ENCODE measurements around the gene MRPS33. TPM values are rescaled to one million over a fixed set of nuclear protein-coding genes. Genes with fewer than 3 reads are reported as not detected.

Gene MRPS33
- total RNA-seq, result 100 to 1,000 TPM in 9 of 10 donors, 10 to 100 TPM in 1; 95.8 to 151 (median 138) TPM
- 10 to 100 TPM; 71.7 to 96.2 TPM for polyA plus RNA-seq
- long read RNA-seq, donor 1, full-length matches to known transcripts, result 61 of 68 reads
- long read RNA-seq, donor 1, partial matches to known transcripts, result 3 of 68 reads
- long read RNA-seq, donor 1, other reads (novel, unspliced or antisense), result 4 of 68 reads
- long read RNA-seq, donor 2, full-length matches to known transcripts, result 94 of 104 reads
- long read RNA-seq, donor 2, partial matches to known transcripts, result 6 of 104 reads
- long read RNA-seq, donor 2, other reads (novel, unspliced or antisense), result 4 of 104 reads
- long read RNA-seq, donor 3, full-length matches to known transcripts, result 12 of 15 reads
- long read RNA-seq, donor 3, partial matches to known transcripts, result 1 of 15 reads
- long read RNA-seq, donor 3, other reads (novel, unspliced or antisense), result 2 of 15 reads

GRCh38 chr7:141014524-141015395, at the start of gene MRPS33:
MRPS33 (minus strand) TSS chr7:141014952; CDS start chr7:141010633, 4,319 bp downstream.
- Histone ChIP-seq H3K27ac (peak within 1 kb of the TSS; percentile 74 to 95 (median 92)), H3K4me1 (peaks cover 0 to 21% (median 14%) of the 10 kb centered on the region in 9 donors), H3K4me3 (peak within 1 kb of the TSS; percentile 56 to 82 (median 70)), H3K27me3 (peaks cover 0 to 38% (median 0%) of the 10 kb centered on the region in 7 donors), H3K36me3 (peaks cover 0 to 10% (median 4%) of the 10 kb centered on the region in 9 donors), H3K9me3 (peaks cover 0 to 8% (median 0%) of the 10 kb centered on the region in 11 donors)
- TF ChIP-seq, protein P1, sequence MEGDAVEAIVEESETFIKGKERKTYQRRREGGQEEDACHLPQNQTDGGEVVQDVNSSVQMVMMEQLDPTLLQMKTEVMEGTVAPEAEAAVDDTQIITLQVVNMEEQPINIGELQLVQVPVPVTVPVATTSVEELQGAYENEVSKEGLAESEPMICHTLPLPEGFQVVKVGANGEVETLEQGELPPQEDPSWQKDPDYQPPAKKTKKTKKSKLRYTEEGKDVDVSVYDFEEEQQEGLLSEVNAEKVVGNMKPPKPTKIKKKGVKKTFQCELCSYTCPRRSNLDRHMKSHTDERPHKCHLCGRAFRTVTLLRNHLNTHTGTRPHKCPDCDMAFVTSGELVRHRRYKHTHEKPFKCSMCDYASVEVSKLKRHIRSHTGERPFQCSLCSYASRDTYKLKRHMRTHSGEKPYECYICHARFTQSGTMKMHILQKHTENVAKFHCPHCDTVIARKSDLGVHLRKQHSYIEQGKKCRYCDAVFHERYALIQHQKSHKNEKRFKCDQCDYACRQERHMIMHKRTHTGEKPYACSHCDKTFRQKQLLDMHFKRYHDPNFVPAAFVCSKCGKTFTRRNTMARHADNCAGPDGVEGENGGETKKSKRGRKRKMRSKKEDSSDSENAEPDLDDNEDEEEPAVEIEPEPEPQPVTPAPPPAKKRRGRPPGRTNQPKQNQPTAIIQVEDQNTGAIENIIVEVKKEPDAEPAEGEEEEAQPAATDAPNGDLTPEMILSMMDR (IDR thresholded peaks at IDR 0.05), result peak in 8 of 9 donors; percentile 12 to 77 (median 56)
- peak; percentile 100 for ATAC-seq
- intact Hi-C loops (cut with DNase I), result loop anchor here in 9 of 10 donors (1.0 to 10.0 kb wide), 12 partner anchors 87 to 638 kb away; partner anchors contain the start of genes ADCK2 (in 4 of the 9), BRAF (in 3 of the 9), MKRN1 (in 2 of the 9) and NDUFB2 (in 1 of the 9)
- 0 to 1% methylated on average over 47 of the region's 47 CpGs for WGBS, 2 donors
- peak; percentile 93 to 97 for DNase-seq

- Histone ChIP-seq H3K27ac (no peak overlapping the region), H3K27me3 (peaks cover 0 to 3% (median 0%) of the 10 kb centered on the region in 7 donors), H3K4me1 (no peaks in the 10 kb centered on the region), H3K4me3 (no peak overlapping the region), H3K36me3 (no peaks in the 10 kb centered on the region), H3K9me3 (peaks cover 0 to 10% (median 0%) of the 10 kb centered on the region in 11 donors)
- WGBS, 2 donors, result 85 to 87% methylated on average over 3 of the region's 3 CpGs
- ATAC-seq (no peak), DNase-seq (no peak)
- TF ChIP-seq, protein P1 (IDR thresholded peaks at IDR 0.05), result no peak
- intact Hi-C loops (cut with DNase I), result no loop called here
Measured at GRCh38 chr7:141057788-141058187, 43.0 kb upstream of the MRPS33 start.

- Histone ChIP-seq H3K36me3 (no peaks in the 10 kb centered on the region), H3K4me3 (no peak overlapping the region), H3K9me3 (peaks cover 0 to 10% (median 0%) of the 10 kb centered on the region in 11 donors), H3K4me1 (no peaks in the 10 kb centered on the region), H3K27me3 (peaks cover 0 to 3% (median 0%) of the 10 kb centered on the region in 7 donors), H3K27ac (no peak overlapping the region)
- ATAC-seq, result no peak
- TF ChIP-seq, protein P1 (IDR thresholded peaks at IDR 0.05), result no peak
- intact Hi-C loops (cut with DNase I), result no loop called here
- WGBS, 2 donors, result 83 to 88% methylated on average over 4 of the region's 4 CpGs
- DNase-seq, result no peak
Measured at GRCh38 chr7:141055146-141055545, 40.4 kb upstream of the MRPS33 start.

DNA sequence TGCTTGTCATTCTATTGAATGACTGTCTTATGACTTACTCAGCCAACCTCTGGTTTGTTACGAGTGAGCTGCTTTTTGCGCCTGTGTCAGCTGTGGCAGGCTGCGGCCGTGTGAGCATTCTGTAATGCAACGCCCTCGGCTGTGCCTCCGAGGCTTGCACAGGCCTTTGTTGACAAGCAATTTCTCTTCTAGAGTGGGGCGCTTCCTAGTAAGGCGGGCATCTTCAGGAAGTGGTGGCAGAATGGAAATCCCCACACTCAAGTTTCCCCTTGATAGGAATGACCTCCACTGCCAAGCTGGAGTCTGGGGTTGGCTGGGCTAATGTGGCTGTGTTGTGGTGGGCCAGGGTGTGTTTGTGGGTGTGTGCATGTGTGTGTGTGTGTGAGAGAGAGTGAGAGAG, 38.9 kb upstream of the MRPS33 start:
- WGBS, 2 donors, result 66 to 73% methylated on average over 9 of the region's 9 CpGs
- H3K27me3 ChIP-seq, result no peaks in the 10 kb centered on the region
- H3K4me3 ChIP-seq, result no peak overlapping the region
- no peaks in the 10 kb centered on the region for H3K36me3 ChIP-seq
- TF ChIP-seq, protein P1 (IDR thresholded peaks at IDR 0.05), result no peak
- ATAC-seq (no peak), DNase-seq (no peak)
- peaks cover 0 to 10% (median 0%) of the 10 kb centered on the region in 11 donors for H3K9me3 ChIP-seq
- no peak overlapping the region for H3K27ac ChIP-seq
- intact Hi-C loops (cut with DNase I), result no loop called here
- H3K4me1 ChIP-seq, result no peaks in the 10 kb centered on the region
